DND-41 (cell line): ENCODE measurements around the gene ITGA7.
A peak's percentile ranks its signal among the peaks of the same experiment; 100 is the strongest.

Experiments used
- ATAC-seq: fragments of 200-7000 bp; cut with Tn5 transposase; 3 replicates; pipeline ENCODE4 v1.9.1; 2021; ENCODE audit warnings: low read depth; ENCODE audit not compliant: insufficient read depth
- DNase-seq: peaks from one replicate; pipeline ENCODE4 v3.0.0-alpha.2; 2020
- H2AFZ ChIP-seq: 2 replicates; pipeline ENCODE4 v1.6.0; 2012; ENCODE audit warnings: low read depth, low read length
- H3K27ac ChIP-seq: 2 replicates; pipeline ENCODE4 v1.5.1; 2012; ENCODE audit warnings: low read length, inconsistent platforms
- H3K27me3 ChIP-seq: fragments of 200-600 bp; sonication (generic); 2 replicates; pipeline ENCODE4 v1.6.0; 2012; ENCODE audit warnings: low read length, mild to moderate bottlenecking, inconsistent platforms; ENCODE audit not compliant: insufficient read depth, poor library complexity
- H3K36me3 ChIP-seq: 2 replicates; pipeline ENCODE4 v1.5.1; 2012; ENCODE audit warnings: low read length, inconsistent platforms; ENCODE audit not compliant: insufficient read depth
- H3K4me1 ChIP-seq: 2 replicates; pipeline ENCODE4 v1.5.1; 2012; ENCODE audit warnings: mild to moderate bottlenecking, low read length; ENCODE audit not compliant: insufficient read depth
- H3K4me2 ChIP-seq: 2 replicates; pipeline ENCODE4 v1.6.0; 2012; ENCODE audit warnings: mild to moderate bottlenecking, moderate library complexity, low read length, inconsistent platforms; ENCODE audit not compliant: insufficient read depth
- H3K4me3 ChIP-seq, 2 experiments: fragments of 200-600 bp in 1 of 2; shearing (Covaris generic) in 1 of 2; 2 replicates each; pipeline ENCODE4 v1.5.1; 2012 to 2016; ENCODE audit warnings: inconsistent platforms in 2 of 2, low read length in 2 of 2, mild to moderate bottlenecking in 2 of 2, low read depth in 1 of 2, moderate library complexity in 1 of 2
- H3K79me2 ChIP-seq: 2 replicates; pipeline ENCODE4 v1.6.0; 2012; ENCODE audit warnings: low read length, inconsistent platforms; ENCODE audit not compliant: insufficient read depth
- H3K9ac ChIP-seq: 2 replicates; pipeline ENCODE4 v1.6.0; 2012; ENCODE audit warnings: low read depth, mild to moderate bottlenecking, inconsistent platforms, low read length, moderate library complexity
- H3K9me3 ChIP-seq: 2 replicates; pipeline ENCODE4 v1.5.1; 2012; ENCODE audit warnings: low read length, moderate library complexity, mild to moderate bottlenecking, inconsistent platforms; ENCODE audit not compliant: insufficient read depth, severe bottlenecking
- H4K20me1 ChIP-seq: 2 replicates; pipeline ENCODE4 v1.6.0; 2012; ENCODE audit warnings: low read length; ENCODE audit not compliant: insufficient read depth
- EZH2 ChIP-seq: IDR thresholded peaks from 3 replicates; pipeline ENCODE4 v1.6.1; 2012; ENCODE audit warnings: borderline replicate concordance, low read depth, mild to moderate bottlenecking, moderate library complexity, low read length, inconsistent platforms; ENCODE audit not compliant: severe bottlenecking
- TF ChIP-seq, protein P1 (sequence below): IDR thresholded peaks from 2 replicates; pipeline ENCODE4 v1.5.1; 2012; ENCODE audit warnings: borderline replicate concordance, low read length, moderate library complexity, mild to moderate bottlenecking; ENCODE audit not compliant: poor library complexity, severe bottlenecking; ENCODE audit errors: extremely low read depth

Gene ITGA7

DNA sequence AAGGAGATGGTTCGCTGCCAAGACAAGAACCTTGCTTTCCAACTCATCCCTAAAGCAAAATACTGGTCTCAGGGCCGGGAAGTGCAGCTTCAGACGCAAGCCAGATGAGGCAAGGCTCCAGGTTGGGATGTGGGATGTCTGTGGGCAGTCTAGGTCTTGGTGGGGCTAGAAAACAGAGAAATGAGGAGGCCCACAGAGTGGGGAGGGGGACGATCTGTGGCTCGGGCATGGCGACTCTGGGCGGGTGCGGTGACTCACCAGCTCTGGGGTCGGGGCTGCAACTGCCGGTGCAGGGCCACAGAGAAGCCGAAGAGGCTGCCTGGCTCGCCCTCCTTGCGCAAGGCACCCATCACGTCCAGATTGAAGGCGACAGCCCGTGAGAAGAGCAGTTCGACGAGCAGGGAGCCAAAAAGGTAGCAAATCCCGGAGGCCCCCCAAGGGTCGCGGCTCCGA lies 459 bp downstream of the ITGA7 start:
- no peak overlapping the region for H3K4me3 ChIP-seq
- TF ChIP-seq, protein P1, sequence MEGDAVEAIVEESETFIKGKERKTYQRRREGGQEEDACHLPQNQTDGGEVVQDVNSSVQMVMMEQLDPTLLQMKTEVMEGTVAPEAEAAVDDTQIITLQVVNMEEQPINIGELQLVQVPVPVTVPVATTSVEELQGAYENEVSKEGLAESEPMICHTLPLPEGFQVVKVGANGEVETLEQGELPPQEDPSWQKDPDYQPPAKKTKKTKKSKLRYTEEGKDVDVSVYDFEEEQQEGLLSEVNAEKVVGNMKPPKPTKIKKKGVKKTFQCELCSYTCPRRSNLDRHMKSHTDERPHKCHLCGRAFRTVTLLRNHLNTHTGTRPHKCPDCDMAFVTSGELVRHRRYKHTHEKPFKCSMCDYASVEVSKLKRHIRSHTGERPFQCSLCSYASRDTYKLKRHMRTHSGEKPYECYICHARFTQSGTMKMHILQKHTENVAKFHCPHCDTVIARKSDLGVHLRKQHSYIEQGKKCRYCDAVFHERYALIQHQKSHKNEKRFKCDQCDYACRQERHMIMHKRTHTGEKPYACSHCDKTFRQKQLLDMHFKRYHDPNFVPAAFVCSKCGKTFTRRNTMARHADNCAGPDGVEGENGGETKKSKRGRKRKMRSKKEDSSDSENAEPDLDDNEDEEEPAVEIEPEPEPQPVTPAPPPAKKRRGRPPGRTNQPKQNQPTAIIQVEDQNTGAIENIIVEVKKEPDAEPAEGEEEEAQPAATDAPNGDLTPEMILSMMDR: no peak
- TF ChIP-seq EZH2: no peak

DNA sequence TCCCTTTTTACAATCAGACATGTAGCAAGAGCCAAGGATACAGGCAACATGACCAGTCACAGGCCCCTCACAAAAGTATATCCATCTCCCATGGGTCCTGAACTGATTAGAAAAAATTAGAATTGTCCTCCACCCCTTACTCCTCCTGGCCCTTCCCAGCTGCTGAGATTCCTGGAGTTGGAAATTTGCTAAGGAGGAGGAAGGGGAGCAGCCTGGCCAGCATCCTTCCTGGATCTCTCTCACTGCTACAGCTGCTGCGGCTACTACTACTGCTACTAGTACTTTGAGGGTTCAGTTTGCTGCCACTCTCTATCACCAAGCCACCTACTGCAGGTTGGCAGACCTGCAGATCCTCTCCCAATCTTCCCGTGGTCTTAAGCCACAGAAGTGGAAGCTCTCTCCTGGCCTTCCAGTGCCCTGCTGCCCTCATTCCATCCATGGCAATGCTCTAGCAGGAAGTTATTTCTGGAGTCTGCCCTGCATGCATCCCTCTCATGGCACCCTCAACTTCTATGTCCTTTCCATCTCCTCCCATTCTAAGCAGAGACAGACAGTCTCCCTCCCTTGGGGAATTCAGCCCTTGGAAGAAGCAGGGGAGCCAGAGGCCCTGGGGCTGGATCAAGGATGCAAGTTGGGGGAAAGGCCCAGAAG lies 1.0 kb downstream of the ITGA7 start:
- Histone ChIP-seq H3K4me1 (peaks cover 9% of the 10 kb centered on the region), H3K4me3 (no peak overlapping the region), H2AFZ (no peak overlapping the region), H3K79me2 (no peaks in the 10 kb centered on the region), H3K9ac (no peak overlapping the region), H3K9me3 (no peaks in the 10 kb centered on the region), H3K27me3 (peaks cover 40% of the 10 kb centered on the region), H3K4me2 (no peak overlapping the region), H3K36me3 (no peaks in the 10 kb centered on the region), H4K20me1 (no peaks in the 10 kb centered on the region), H3K27ac (no peak overlapping the region)
- ATAC-seq (no peak), DNase-seq (no peak)
- TF ChIP-seq, protein P1: no peak
- TF ChIP-seq EZH2: no peak

More for the DNA sequence above, 459 bp downstream of the ITGA7 start:
- Histone ChIP-seq H3K27me3 (peaks cover 40% of the 10 kb centered on the region), H3K36me3 (no peaks in the 10 kb centered on the region), H3K4me1 (peaks cover 9% of the 10 kb centered on the region), H3K4me2 (peak overlapping the region; percentile 43), H3K27ac (no peak overlapping the region), H3K79me2 (no peaks in the 10 kb centered on the region), H2AFZ (no peak overlapping the region), H3K9me3 (no peaks in the 10 kb centered on the region), H4K20me1 (no peaks in the 10 kb centered on the region), H3K9ac (no peak overlapping the region)
- no peak for DNase-seq
- ATAC-seq: 0 out of 3 replicates have a peak, but pooled peaks have one; percentile 11

DNA sequence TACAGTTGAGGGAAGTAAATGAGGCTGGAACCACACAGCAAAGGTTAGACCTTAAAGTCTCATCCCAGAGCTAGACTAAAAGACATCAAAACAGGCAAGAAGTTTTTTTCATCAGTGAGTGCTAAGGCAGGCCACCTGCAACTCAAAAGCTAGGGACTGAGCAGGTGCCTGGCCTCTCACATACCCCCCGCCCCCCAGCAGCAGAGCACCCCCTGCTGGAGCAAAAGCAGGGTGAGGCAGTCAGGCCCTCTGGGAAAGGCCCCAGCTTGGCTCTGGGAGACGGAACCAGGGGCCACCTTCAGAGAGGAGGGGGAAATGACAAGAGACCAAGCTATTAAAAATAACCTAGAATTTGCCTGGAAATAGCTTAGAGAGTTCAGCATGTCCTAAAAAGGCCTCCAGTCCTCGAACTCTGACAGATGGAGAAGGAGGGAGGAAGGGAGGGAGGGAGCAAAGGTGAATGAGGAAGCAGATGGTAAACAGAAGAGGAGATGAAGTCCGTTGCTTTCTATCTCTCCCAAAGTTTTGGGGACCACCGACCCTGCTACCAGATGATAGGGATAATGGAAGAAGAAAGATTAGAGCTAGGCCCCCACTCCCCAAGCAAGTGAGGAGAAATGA lies 1.8 kb downstream of the ITGA7 start:
- H3K4me2 ChIP-seq: no peak overlapping the region
- no peak for TF ChIP-seq EZH2
- TF ChIP-seq, protein P1: peak; percentile 48
- H2AFZ ChIP-seq: no peak overlapping the region
- H3K9ac ChIP-seq: no peak overlapping the region
- H3K4me3 ChIP-seq: no peak overlapping the region
- DNase-seq: no peak
- H3K27ac ChIP-seq: no peak overlapping the region
- H3K27me3 ChIP-seq: peaks cover 40% of the 10 kb centered on the region
- no peaks in the 10 kb centered on the region for H3K79me2 ChIP-seq
- H3K36me3 ChIP-seq: no peaks in the 10 kb centered on the region
- H3K4me1 ChIP-seq: peaks cover 9% of the 10 kb centered on the region
- no peaks in the 10 kb centered on the region for H4K20me1 ChIP-seq
- H3K9me3 ChIP-seq: no peaks in the 10 kb centered on the region
- peak; percentile 58; the same call in 2 of the 3 replicates for ATAC-seq
